OCI-LY1 (cell line): Measurements from ENCODE around the gene NEIL1.
A peak's percentile ranks its signal among the peaks of the same experiment; 100 is the strongest.

Source experiments
- H2AFZ ChIP-seq: fragments of 200-600 bp; sonication (generic), shearing (Covaris generic); 2 replicates; pipeline ENCODE4 v1.6.0; 2014; ENCODE audit warnings: antibody characterized with exemption, mild to moderate bottlenecking, low read length
- H3F3A ChIP-seq: fragments of 200-600 bp; sonication (generic), shearing (Covaris generic); 2 replicates; pipeline ENCODE4 v1.6.0; 2014; ENCODE audit warnings: mild to moderate bottlenecking, antibody characterized with exemption, low read length, moderate library complexity; ENCODE audit not compliant: insufficient read depth
- H3K27ac ChIP-seq: fragments of 200-600 bp; sonication (generic); 2 replicates; pipeline ENCODE4 v1.5.1; 2014; ENCODE audit warnings: low read length, mixed run types, mild to moderate bottlenecking, low read depth; ENCODE audit not compliant: poor library complexity, severe bottlenecking
- H3K27me3 ChIP-seq: fragments of 200-600 bp; sonication (generic); 2 replicates; pipeline ENCODE4 v1.6.0; 2014; ENCODE audit warnings: antibody characterized with exemption, mild to moderate bottlenecking, low read length, moderate library complexity; ENCODE audit not compliant: insufficient read depth
- H3K36me3 ChIP-seq: fragments of 200-600 bp; sonication (generic); 2 replicates; pipeline ENCODE4 v1.6.1; 2014; ENCODE audit warnings: mild to moderate bottlenecking, antibody characterized with exemption, low read length, moderate library complexity, mixed read lengths; ENCODE audit not compliant: insufficient read depth
- H3K4me1 ChIP-seq: fragments of 200-600 bp; sonication (generic); 2 replicates; pipeline ENCODE4 v1.5.1; 2014; ENCODE audit warnings: mild to moderate bottlenecking, low read length, moderate library complexity; ENCODE audit not compliant: insufficient read depth, severe bottlenecking
- H3K4me2 ChIP-seq: fragments of 200-600 bp; sonication (generic), shearing (Covaris generic); 2 replicates; pipeline ENCODE4 v1.6.1; 2014; ENCODE audit warnings: low read length
- H3K4me3 ChIP-seq: fragments of 200-600 bp; sonication (generic); 2 replicates; pipeline ENCODE4 v1.5.1; 2014; ENCODE audit warnings: low read length, low read depth, mild to moderate bottlenecking, mixed read lengths; ENCODE audit not compliant: poor library complexity, severe bottlenecking
- H3K79me2 ChIP-seq: fragments of 200-600 bp; shearing (Covaris generic); 2 replicates; pipeline ENCODE4 v1.6.1; 2016; ENCODE audit warnings: mixed run types, low read length, mixed read lengths; ENCODE audit not compliant: insufficient read depth
- H3K9ac ChIP-seq: fragments of 200-600 bp; sonication (generic), shearing (Covaris generic); 2 replicates; pipeline ENCODE4 v1.6.1; 2014; ENCODE audit warnings: mild to moderate bottlenecking, low read length, mixed read lengths
- H3K9me2 ChIP-seq: fragments of 200-600 bp; sonication (generic), shearing (Covaris generic); 2 replicates; pipeline ENCODE4 v1.6.1; 2014; ENCODE audit warnings: low read depth, mild to moderate bottlenecking, low read length, mixed read lengths
- H3K9me3 ChIP-seq: fragments of 200-600 bp; shearing (Covaris generic); 2 replicates; pipeline ENCODE4 v1.6.1; 2014; ENCODE audit warnings: low read length, mixed read lengths
- H4K20me1 ChIP-seq: fragments of 200-600 bp; sonication (generic), shearing (Covaris generic); 2 replicates; pipeline ENCODE4 v1.6.0; 2016; ENCODE audit warnings: mild to moderate bottlenecking, low read length; ENCODE audit not compliant: insufficient read depth
- CTCF ChIP-seq: fragments of 200-600 bp; sonication (generic), shearing (Covaris generic); IDR thresholded peaks from 2 replicates; pipeline ENCODE4 v1.5.1; 2017; ENCODE audit warnings: mild to moderate bottlenecking, antibody characterized with exemption, low read length, moderate library complexity, mixed read lengths
- EZH2 ChIP-seq: fragments of 200-600 bp; sonication (generic), shearing (Covaris generic); IDR thresholded peaks from 2 replicates; pipeline ENCODE4 v1.8.0; 2017; ENCODE audit warnings: borderline replicate concordance, mixed run types, mild to moderate bottlenecking, antibody characterized with exemption, low read length, moderate library complexity, mixed read lengths

Gene NEIL1

GRCh38 chr15:75335313-75335704 is 11.5 kb upstream of the NEIL1 start:
- H3F3A ChIP-seq, result no peaks in the 10 kb centered on the region
- H4K20me1 ChIP-seq, result no peaks in the 10 kb centered on the region
- peak overlapping the region; percentile 99 for H3K4me2 ChIP-seq
- peak overlapping the region; percentile 89 for H3K9ac ChIP-seq
- TF ChIP-seq CTCF (no peak), EZH2 (no peak)
- H2AFZ ChIP-seq, result peak overlapping the region; percentile 85
- H3K4me3 ChIP-seq, result peak overlapping the region; percentile 84
- no peaks in the 10 kb centered on the region for H3K9me2 ChIP-seq
- H3K36me3 ChIP-seq, result peaks cover 13% of the 10 kb centered on the region; the same call in 1 of the 2 replicates
- H3K4me1 ChIP-seq, result peaks cover 17% of the 10 kb centered on the region
- no peak overlapping the region for H3K27ac ChIP-seq
- H3K9me3 ChIP-seq, result no peaks in the 10 kb centered on the region
- H3K27me3 ChIP-seq, result no peaks in the 10 kb centered on the region
- H3K79me2 ChIP-seq, result no peaks in the 10 kb centered on the region

- peak within 1 kb of the TSS; percentile 99 for H3K4me2 ChIP-seq
- peak within 1 kb of the TSS; percentile 84 for H3K4me3 ChIP-seq
- H3K9me3 ChIP-seq, result no peaks in the 10 kb centered on the region
- no peak for TF ChIP-seq CTCF
- no peak for TF ChIP-seq EZH2
- H3K9me2 ChIP-seq, result no peaks in the 10 kb centered on the region
- H2AFZ ChIP-seq, result peak within 1 kb of the TSS; percentile 85
- peaks cover 17% of the 10 kb centered on the region for H3K4me1 ChIP-seq
- H3K9ac ChIP-seq, result peak within 1 kb of the TSS; percentile 89
- H4K20me1 ChIP-seq, result no peaks in the 10 kb centered on the region
- H3K27me3 ChIP-seq, result no peaks in the 10 kb centered on the region
- no peaks in the 10 kb centered on the region for H3K79me2 ChIP-seq
- H3F3A ChIP-seq, result no peaks in the 10 kb centered on the region
- peaks cover 17% of the 10 kb centered on the region; the same call in 1 of the 2 replicates for H3K36me3 ChIP-seq
- peak within 1 kb of the TSS; percentile 15 for H3K27ac ChIP-seq
Observed at GRCh38 chr15:75335705-75336355, 11.0 kb upstream of the NEIL1 start, which contains the start of gene COMMD4. Gene COMMD4, plus strand, starts transcription at chr15:75336063. Its CDS starts 27 bp downstream, at chr15:75336090.

- Histone ChIP-seq H3K27me3 (no peaks in the 10 kb centered on the region), H3F3A (no peaks in the 10 kb centered on the region), H3K4me2 (no peak overlapping the region), H2AFZ (no peak overlapping the region), H3K4me1 (peaks cover 21% of the 10 kb centered on the region), H3K4me3 (no peak overlapping the region), H4K20me1 (no peaks in the 10 kb centered on the region), H3K9me2 (no peaks in the 10 kb centered on the region), H3K79me2 (no peaks in the 10 kb centered on the region), H3K9me3 (no peaks in the 10 kb centered on the region), H3K9ac (no peak overlapping the region), H3K36me3 (peaks cover 17% of the 10 kb centered on the region; the same call in 1 of the 2 replicates), H3K27ac (no peak overlapping the region)
- TF ChIP-seq CTCF (no peak), EZH2 (no peak)
Observed at GRCh38 chr15:75338661-75339240, 8.1 kb upstream of the NEIL1 start.
